ENCODE results near the gene PRSS12.
"Not testable (repeated sequence)": the region's sequence is repeated elsewhere in the genome, so short reads cannot be mapped to it uniquely, and the experiment has no call there.

- not testable (repeated sequence) for TF ChIP-seq CTCF, POLR2A (IDR thresholded peaks at IDR 0.05)
Observed at GRCh38 chr4:118266145-118266496, 86.7 kb downstream of the PRSS12 start.

Measured in ovary (tissue), 3 donors.